Karpas-422 (cell line): ENCODE results near the gene EYA2. TPM values are rescaled to one million over a fixed set of nuclear protein-coding genes. Genes with fewer than 3 reads are reported as not detected.

Experiments used
- DNase-seq: peaks from one replicate; pipeline ENCODE4 v3.0.0-alpha.2; 2015
- H2AFZ ChIP-seq: fragments of 200-600 bp; sonication (generic); 2 replicates; pipeline ENCODE4 v1.6.1; 2014; ENCODE audit warnings: antibody characterized with exemption, low read length, mixed read lengths
- H3K27ac ChIP-seq: fragments of 200-600 bp; sonication (generic); 2 replicates; pipeline ENCODE4 v1.5.1; 2014; ENCODE audit warnings: mild to moderate bottlenecking, low read length, moderate library complexity
- H3K27me3 ChIP-seq: fragments of 200-600 bp; sonication (generic); 2 replicates; pipeline ENCODE4 v1.6.1; 2014; ENCODE audit warnings: low read length, mixed read lengths
- H3K36me3 ChIP-seq: fragments of 200-600 bp; sonication (generic); 2 replicates; pipeline ENCODE4 v1.6.1; 2014; ENCODE audit warnings: low read length, mixed read lengths; ENCODE audit not compliant: insufficient read depth
- H3K4me1 ChIP-seq: fragments of 200-600 bp; sonication (generic); 2 replicates; pipeline ENCODE4 v1.6.1; 2014; ENCODE audit warnings: mild to moderate bottlenecking, low read length, mixed read lengths
- H3K4me2 ChIP-seq: fragments of 200-600 bp; sonication (generic); 2 replicates; pipeline ENCODE4 v1.6.1; 2014; ENCODE audit warnings: low read length, low read depth, mild to moderate bottlenecking; ENCODE audit not compliant: poor library complexity, severe bottlenecking
- H3K4me3 ChIP-seq: fragments of 200-600 bp; sonication (generic); 2 replicates; pipeline ENCODE4 v1.5.1; 2014; ENCODE audit warnings: mild to moderate bottlenecking, antibody characterized with exemption, low read length, mixed read lengths
- H3K79me2 ChIP-seq: fragments of 200-600 bp; sonication (generic); 2 replicates; pipeline ENCODE4 v1.6.1; 2014; ENCODE audit warnings: mild to moderate bottlenecking, low read length, mixed read lengths
- H3K9ac ChIP-seq: fragments of 200-600 bp; sonication (generic); 2 replicates; pipeline ENCODE4 v1.6.0; 2014; ENCODE audit warnings: low read length
- H3K9me2 ChIP-seq: fragments of 200-600 bp; sonication (generic), shearing (Covaris generic); replicated peaks from 2 replicates; pipeline ENCODE4 v1.6.0; 2014; ENCODE audit warnings: mild to moderate bottlenecking, low read length, moderate library complexity; ENCODE audit not compliant: insufficient read depth
- H3K9me3 ChIP-seq: fragments of 300-700, 200-600 bp; sonication (generic); 2 replicates; pipeline ENCODE4 v1.6.1; 2014; ENCODE audit warnings: low read length, mixed read lengths
- H4K20me1 ChIP-seq: fragments of 200-600 bp; sonication (generic); 2 replicates; pipeline ENCODE4 v1.6.1; 2014; ENCODE audit warnings: mild to moderate bottlenecking, antibody characterized with exemption, low read length, low read depth; ENCODE audit not compliant: insufficient read depth
- total RNA-seq: library from RNA; depleted of rRNA; stranded (reverse); fragments of >200 nt; shearing (Covaris generic); gene quantifications from 2 replicates; pipeline ENCODE4 v1.2.3, GENCODE V29; 2014; ENCODE audit warnings: low replicate concordance

The EYA2 gene
- total RNA-seq, 1 experiment from 2014 or later: not detected

DNA sequence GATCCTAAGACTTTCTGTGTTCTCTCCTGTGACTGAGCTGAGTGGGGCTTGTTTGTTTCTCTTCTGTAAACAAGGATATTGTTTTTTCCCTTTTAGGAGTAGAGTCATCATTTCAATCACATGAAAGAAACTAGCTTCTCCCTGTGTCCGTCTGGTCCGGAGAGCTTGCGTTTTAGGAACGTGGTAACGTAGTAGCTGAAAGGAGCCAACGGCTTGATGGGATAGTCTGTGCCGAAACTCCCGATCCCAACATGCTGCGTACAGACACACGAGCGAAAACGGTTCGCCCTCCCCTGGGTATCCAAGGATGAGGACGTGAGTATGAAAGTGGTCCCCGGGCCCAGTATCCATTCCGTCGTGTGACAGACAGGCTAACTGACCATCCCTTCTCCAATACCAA is 315.3 kb downstream of the EYA2 start:
- Histone ChIP-seq H3K9me2 (no peaks in the 10 kb centered on the region), H3K27ac (no peak overlapping the region), H3K4me1 (no peaks in the 10 kb centered on the region), H3K9me3 (no peaks in the 10 kb centered on the region), H2AFZ (no peak overlapping the region), H3K4me2 (no peak overlapping the region), H4K20me1 (peaks cover 4% of the 10 kb centered on the region; the same call in 1 of the 2 replicates), H3K79me2 (no peaks in the 10 kb centered on the region), H3K27me3 (no peaks in the 10 kb centered on the region), H3K4me3 (no peak overlapping the region), H3K9ac (no peak overlapping the region), H3K36me3 (peaks cover 41% of the 10 kb centered on the region)
- DNase-seq: no peak

DNA sequence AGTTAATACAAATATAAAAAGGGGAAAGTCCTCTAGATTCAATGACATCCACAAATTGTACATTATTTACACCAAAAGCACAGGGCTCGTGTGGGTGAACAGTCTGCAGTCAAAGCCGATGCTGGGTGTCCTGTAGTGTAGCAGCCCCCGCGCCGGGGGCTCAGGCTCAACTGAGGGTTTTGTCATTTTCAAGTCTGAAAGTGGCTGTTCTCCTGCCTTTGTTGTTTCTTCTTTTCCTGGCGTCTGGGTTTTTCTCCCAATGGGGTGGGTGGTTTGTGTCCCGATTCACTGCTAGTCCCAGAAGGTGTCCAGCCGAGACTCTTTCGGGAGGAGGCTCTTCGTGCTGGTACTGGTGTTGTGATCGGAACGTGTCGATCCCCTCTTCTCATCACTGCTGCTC is 315.8 kb downstream of the EYA2 start:
- peaks cover 41% of the 10 kb centered on the region for H3K36me3 ChIP-seq
- peaks cover 4% of the 10 kb centered on the region; the same call in 1 of the 2 replicates for H4K20me1 ChIP-seq
- no peak overlapping the region for H3K4me2 ChIP-seq
- no peak for DNase-seq
- H3K4me3 ChIP-seq: no peak overlapping the region
- H3K9ac ChIP-seq: no peak overlapping the region
- no peak overlapping the region for H3K27ac ChIP-seq
- H2AFZ ChIP-seq: no peak overlapping the region
- H3K79me2 ChIP-seq: no peaks in the 10 kb centered on the region
- no peaks in the 10 kb centered on the region for H3K27me3 ChIP-seq
- no peaks in the 10 kb centered on the region for H3K4me1 ChIP-seq
- no peaks in the 10 kb centered on the region for H3K9me3 ChIP-seq
- no peaks in the 10 kb centered on the region for H3K9me2 ChIP-seq

DNA sequence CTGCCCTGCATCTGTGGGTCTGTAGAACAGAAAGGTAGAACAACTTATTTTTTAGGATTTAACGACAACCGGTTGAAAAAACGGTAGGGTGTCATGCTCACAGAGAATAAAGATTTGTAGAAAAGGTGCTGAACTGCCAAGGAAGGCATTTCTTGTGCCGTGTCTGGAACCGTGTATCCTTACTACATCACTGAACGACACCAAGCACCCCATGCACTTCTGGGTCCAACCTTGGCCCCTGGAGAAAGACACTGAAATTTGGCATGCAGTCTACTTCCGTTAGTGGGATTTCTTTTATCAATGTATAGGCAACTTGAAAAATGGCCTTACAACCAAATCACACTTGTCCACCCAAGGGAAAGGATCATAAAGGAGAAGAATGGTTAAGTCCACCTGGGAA is 316.4 kb downstream of the EYA2 start:
- Histone ChIP-seq H3K9me2 (no peaks in the 10 kb centered on the region), H2AFZ (no peak overlapping the region), H3K9ac (no peak overlapping the region), H3K79me2 (no peaks in the 10 kb centered on the region), H3K4me3 (no peak overlapping the region), H3K27ac (no peak overlapping the region), H3K4me2 (no peak overlapping the region), H3K4me1 (no peaks in the 10 kb centered on the region), H4K20me1 (peaks cover 4% of the 10 kb centered on the region; the same call in 1 of the 2 replicates), H3K27me3 (no peaks in the 10 kb centered on the region), H3K36me3 (peaks cover 45% of the 10 kb centered on the region), H3K9me3 (no peaks in the 10 kb centered on the region)
- DNase-seq: no peak

DNA sequence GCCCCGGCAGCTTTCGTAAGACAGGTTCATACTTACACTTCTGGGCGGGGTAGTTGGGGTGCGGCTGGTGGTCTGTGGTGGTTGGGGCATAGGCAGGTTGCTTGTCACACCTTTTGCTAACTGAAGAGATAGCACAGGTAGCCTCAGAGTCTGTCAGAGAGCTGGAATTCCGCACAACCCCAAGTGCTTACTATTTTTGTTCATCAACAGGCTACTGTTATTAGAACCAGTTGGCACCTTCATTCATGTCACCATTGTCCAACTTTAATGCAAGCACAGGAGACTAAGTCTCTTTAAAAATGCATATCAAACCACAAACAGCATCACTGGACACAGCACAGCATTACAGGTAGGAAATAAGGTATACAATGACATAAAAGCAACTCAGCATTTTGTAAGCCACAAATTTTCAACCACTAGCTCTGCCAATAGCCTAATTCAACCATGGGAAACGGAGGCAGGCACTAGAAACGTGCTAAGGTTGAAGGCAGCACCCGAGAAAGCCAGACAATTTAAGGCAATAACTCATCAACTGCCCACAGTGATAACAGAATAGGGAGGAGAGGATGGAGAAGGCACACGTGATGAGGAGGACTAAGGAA is 318.1 kb downstream of the EYA2 start:
- Histone ChIP-seq H4K20me1 (peaks cover 4% of the 10 kb centered on the region; the same call in 1 of the 2 replicates), H3K9me2 (no peaks in the 10 kb centered on the region), H3K4me1 (no peaks in the 10 kb centered on the region), H3K27me3 (no peaks in the 10 kb centered on the region), H3K79me2 (no peaks in the 10 kb centered on the region), H3K9ac (no peak overlapping the region), H3K4me2 (no peak overlapping the region), H3K4me3 (no peak overlapping the region), H3K27ac (no peak overlapping the region), H2AFZ (no peak overlapping the region), H3K36me3 (peaks cover 46% of the 10 kb centered on the region), H3K9me3 (no peaks in the 10 kb centered on the region)
- no peak for DNase-seq

DNA sequence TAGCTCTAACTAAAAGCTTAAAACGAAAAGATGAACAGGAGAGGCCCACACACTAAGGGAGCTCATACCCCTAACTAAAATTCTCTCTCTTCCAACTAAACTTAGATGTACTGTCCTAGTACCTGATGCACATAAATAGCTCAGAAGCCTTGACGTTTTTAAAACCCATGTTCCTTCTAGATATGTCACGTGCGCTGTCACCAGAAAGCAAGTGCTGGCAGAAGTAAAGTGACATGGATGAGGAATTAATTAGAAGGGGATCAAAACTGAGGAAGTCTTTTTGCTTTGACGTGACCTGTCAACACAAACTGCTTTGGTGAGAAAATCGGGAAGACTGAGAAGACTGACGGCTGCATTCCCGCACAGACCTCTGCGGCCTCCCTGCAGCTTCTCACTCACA is 319.3 kb downstream of the EYA2 start:
- H3K9me3 ChIP-seq: no peaks in the 10 kb centered on the region
- no peaks in the 10 kb centered on the region for H3K4me1 ChIP-seq
- H3K4me3 ChIP-seq: no peak overlapping the region
- peaks cover 4% of the 10 kb centered on the region; the same call in 1 of the 2 replicates for H4K20me1 ChIP-seq
- DNase-seq: no peak
- H3K79me2 ChIP-seq: no peaks in the 10 kb centered on the region
- no peak overlapping the region for H3K27ac ChIP-seq
- H2AFZ ChIP-seq: no peak overlapping the region
- H3K4me2 ChIP-seq: no peak overlapping the region
- H3K9me2 ChIP-seq: no peaks in the 10 kb centered on the region
- H3K36me3 ChIP-seq: peaks cover 56% of the 10 kb centered on the region
- H3K27me3 ChIP-seq: no peaks in the 10 kb centered on the region
- H3K9ac ChIP-seq: no peak overlapping the region

DNA sequence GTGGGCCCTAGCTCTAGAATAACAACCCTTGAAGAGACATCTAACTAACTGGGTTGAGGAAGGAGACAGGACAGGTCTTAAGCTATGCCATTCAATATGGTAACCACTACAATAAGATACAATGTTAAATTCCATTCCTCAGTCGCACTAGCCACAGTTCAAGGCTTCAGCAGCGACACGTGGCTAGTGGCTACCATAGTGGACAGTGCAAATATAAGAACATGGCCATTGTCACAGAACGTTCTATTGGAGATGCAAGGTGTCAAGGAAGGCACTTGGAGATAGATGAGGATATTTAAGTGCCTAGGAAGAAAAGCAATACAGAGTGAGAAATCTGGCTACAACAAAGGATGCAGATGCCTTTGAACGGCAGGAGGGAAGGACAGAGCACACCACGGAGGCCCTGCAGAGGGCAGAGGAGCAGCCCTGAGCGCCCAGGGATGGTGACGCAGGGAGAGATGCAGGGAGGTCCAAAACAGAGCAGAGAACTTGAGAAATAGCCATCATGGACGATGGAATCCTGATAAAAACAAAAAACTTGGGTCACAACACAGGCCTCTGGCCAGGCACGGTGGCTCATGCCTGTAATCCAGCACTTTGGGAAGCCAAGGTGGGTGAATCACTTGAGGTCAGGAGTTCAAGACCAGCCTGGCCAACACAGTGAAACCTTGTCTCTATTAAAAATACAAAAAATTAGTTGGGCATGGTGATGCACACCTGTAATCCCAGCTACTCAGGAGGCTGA is 321.2 kb downstream of the EYA2 start:
- Histone ChIP-seq H3K9ac (no peak overlapping the region), H3K27me3 (no peaks in the 10 kb centered on the region)

DNA sequence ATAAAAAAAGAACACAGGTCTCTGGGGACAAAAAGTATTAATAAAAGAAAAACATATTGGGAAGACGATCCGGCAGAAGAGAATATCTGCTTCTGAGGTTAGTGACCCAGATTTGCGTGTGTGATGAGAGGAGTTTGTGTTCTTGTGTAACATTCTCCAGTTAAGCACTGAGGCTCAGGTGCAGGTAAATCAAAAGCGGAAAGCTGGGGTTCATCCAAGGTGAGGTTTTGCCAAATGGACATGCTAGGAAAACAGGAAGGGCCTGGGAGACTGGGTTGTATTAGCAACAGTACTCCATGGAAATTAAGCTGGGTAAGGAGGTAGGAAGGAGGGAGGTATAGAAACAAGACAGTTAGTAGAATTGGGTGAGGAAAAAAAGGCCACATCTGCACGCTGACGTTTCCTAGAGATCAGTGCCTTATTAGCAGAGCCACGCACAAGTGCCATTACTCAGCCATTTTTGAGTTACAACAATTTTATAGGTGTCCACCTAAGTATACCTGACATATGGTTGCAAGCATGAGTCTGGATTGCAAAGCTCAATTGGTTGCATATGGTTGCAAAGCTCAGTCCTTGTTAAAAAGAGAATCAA is 322.3 kb downstream of the EYA2 start:
- H3K4me2 ChIP-seq: no peak overlapping the region
- no peaks in the 10 kb centered on the region for H3K27me3 ChIP-seq
- H4K20me1 ChIP-seq: peaks cover 4% of the 10 kb centered on the region; the same call in 1 of the 2 replicates
- H3K79me2 ChIP-seq: peaks cover 16% of the 10 kb centered on the region
- peaks cover 12% of the 10 kb centered on the region for H3K4me1 ChIP-seq
- H3K4me3 ChIP-seq: no peak overlapping the region
- H3K36me3 ChIP-seq: peaks cover 52% of the 10 kb centered on the region
- no peaks in the 10 kb centered on the region for H3K9me3 ChIP-seq
- no peak overlapping the region for H3K9ac ChIP-seq
- no peak for DNase-seq
- no peak overlapping the region for H2AFZ ChIP-seq
- no peaks in the 10 kb centered on the region for H3K9me2 ChIP-seq
- no peak overlapping the region for H3K27ac ChIP-seq

More for the DNA sequence above, 321.2 kb downstream of the EYA2 start:
- DNase-seq: no peak
- Histone ChIP-seq H3K4me2 (no peak overlapping the region), H4K20me1 (peaks cover 4% of the 10 kb centered on the region; the same call in 1 of the 2 replicates), H3K27ac (no peak overlapping the region), H3K9me2 (no peaks in the 10 kb centered on the region), H3K4me3 (no peak overlapping the region), H3K36me3 (peaks cover 53% of the 10 kb centered on the region), H3K9me3 (no peaks in the 10 kb centered on the region), H2AFZ (no peak overlapping the region), H3K4me1 (peaks cover 1% of the 10 kb centered on the region; the same call in 1 of the 2 replicates), H3K79me2 (peaks cover 11% of the 10 kb centered on the region)
